WERI-Rb-1 (cell line): ENCODE data around the gene PLCD3.

Experiments
- DNase-seq: peaks from one replicate; pipeline ENCODE4 v3.0.0-alpha.2; 2020
- H3K27ac ChIP-seq: fragments of 250-450 bp; sonication (Bioruptor Pico); 2 replicates; pipeline ENCODE4 v1.5.1; 2020; ENCODE audit warnings: mild to moderate bottlenecking, moderate library complexity
- H3K27me3 ChIP-seq: fragments of 250-450 bp; sonication (Bioruptor Pico); 2 replicates; pipeline ENCODE4 v1.5.1; 2021; ENCODE audit warnings: mild to moderate bottlenecking, low read depth, moderate library complexity; ENCODE audit not compliant: insufficient read depth, severe bottlenecking
- H3K36me3 ChIP-seq: fragments of 250-450 bp; sonication (Bioruptor Pico); 2 replicates; pipeline ENCODE4 v1.5.1; 2020; ENCODE audit warnings: mild to moderate bottlenecking, moderate library complexity
- H3K4me3 ChIP-seq: 2 replicates; pipeline ENCODE4 v1.5.1; 2011; ENCODE audit warnings: low read depth, mild to moderate bottlenecking, control low read depth, low read length
- H3K9me3 ChIP-seq: fragments of 250-450 bp; sonication (Bioruptor Pico); 2 replicates; pipeline ENCODE4 v1.5.1; 2021; ENCODE audit warnings: mild to moderate bottlenecking, moderate library complexity; ENCODE audit not compliant: severe bottlenecking
- CTCF ChIP-seq: IDR thresholded peaks from 2 replicates; pipeline ENCODE4 v1.5.1; 2011; ENCODE audit warnings: low read depth, mild to moderate bottlenecking, control low read depth, inconsistent platforms, low read length

The PLCD3 gene

GRCh38 chr17:45092911-45093430, 39.3 kb downstream of the PLCD3 start:
- Histone ChIP-seq H3K36me3 (peaks cover 100% of the 10 kb centered on the region), H3K4me3 (no peak overlapping the region), H3K27ac (no peak overlapping the region), H3K27me3 (no peaks in the 10 kb centered on the region), H3K9me3 (no peaks in the 10 kb centered on the region)
- no peak for DNase-seq
- no peak for TF ChIP-seq CTCF

GRCh38 chr17:45091778-45092425, 40.4 kb downstream of the PLCD3 start:
- Histone ChIP-seq H3K4me3 (no peak overlapping the region), H3K27me3 (no peaks in the 10 kb centered on the region), H3K27ac (no peak overlapping the region), H3K9me3 (no peaks in the 10 kb centered on the region), H3K36me3 (peaks cover 100% of the 10 kb centered on the region)
- DNase-seq = no peak
- TF ChIP-seq CTCF = no peak

- H3K4me3 ChIP-seq = no peak overlapping the region
- no peak for TF ChIP-seq CTCF
- no peak for DNase-seq
- no peaks in the 10 kb centered on the region for H3K27me3 ChIP-seq
- no peaks in the 10 kb centered on the region for H3K9me3 ChIP-seq
- no peak overlapping the region for H3K27ac ChIP-seq
- peaks cover 100% of the 10 kb centered on the region for H3K36me3 ChIP-seq
These were observed 41.6 kb downstream of the PLCD3 start for GRCh38 chr17:45090711-45091110.

- Histone ChIP-seq H3K27ac (no peak overlapping the region), H3K4me3 (no peak overlapping the region), H3K9me3 (no peaks in the 10 kb centered on the region), H3K27me3 (no peaks in the 10 kb centered on the region), H3K36me3 (peaks cover 100% of the 10 kb centered on the region)
- TF ChIP-seq CTCF = no peak
- no peak for DNase-seq
These were observed 43.6 kb downstream of the PLCD3 start for GRCh38 chr17:45088741-45089140.

DNA sequence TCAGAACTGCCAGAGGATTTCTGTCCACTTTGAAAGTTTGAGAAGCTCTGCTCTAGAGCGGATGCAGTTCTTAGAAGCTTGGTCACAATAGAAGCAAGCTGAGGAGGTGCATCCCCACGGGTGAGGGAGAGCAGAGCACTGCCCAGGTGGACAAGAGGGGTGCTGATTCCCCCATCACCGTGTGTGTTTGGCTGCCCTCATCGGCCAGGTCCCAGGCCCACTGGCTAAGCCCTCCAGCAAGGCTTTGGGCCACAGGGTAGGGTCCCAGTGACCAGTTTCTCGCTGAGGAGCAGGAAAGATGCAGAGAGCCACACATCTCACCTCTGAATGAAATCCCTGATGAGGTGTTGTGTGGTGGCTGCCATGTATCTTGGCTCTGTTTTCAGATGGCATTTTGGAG, 44.3 kb downstream of the PLCD3 start:
- no peak for TF ChIP-seq CTCF
- Histone ChIP-seq H3K27me3 (no peaks in the 10 kb centered on the region), H3K9me3 (no peaks in the 10 kb centered on the region), H3K27ac (no peak overlapping the region), H3K36me3 (peaks cover 100% of the 10 kb centered on the region), H3K4me3 (no peak overlapping the region)
- DNase-seq = no peak

DNA sequence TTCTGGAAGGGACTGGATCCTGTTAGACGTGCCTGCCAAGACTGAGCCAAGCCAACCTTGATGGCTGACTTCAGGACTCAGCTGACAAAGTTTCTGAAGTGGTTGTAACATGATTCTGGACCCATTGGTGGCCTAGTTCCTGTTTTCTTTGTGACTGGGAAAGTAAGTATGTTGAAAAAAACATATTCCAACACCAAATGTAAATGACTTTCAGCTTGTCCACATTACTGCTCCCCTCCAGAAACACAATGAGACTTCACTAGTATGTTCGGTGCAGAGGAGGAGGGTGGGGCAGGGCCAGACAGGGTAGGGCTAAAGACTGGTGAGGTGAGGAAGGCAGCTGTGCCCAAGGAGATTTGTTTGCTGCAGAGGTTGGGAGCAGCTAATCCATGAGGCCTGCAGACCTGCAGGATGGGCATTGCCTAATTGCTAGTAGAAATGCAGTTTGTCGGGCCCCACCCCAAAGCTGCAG, 44.8 kb downstream of the PLCD3 start:
- H3K36me3 ChIP-seq = peaks cover 100% of the 10 kb centered on the region
- H3K9me3 ChIP-seq = no peaks in the 10 kb centered on the region
- no peak overlapping the region for H3K4me3 ChIP-seq
- no peaks in the 10 kb centered on the region for H3K27me3 ChIP-seq
- no peak overlapping the region for H3K27ac ChIP-seq
- DNase-seq = no peak
- TF ChIP-seq CTCF = no peak
